HG02623 (cell line): ENCODE measurements around the gene SPRR2D.
"Not testable (repeated sequence)": the region's sequence is repeated elsewhere in the genome, so short reads cannot be mapped to it uniquely, and the experiment has no call there.

ENCODE experiments used
- ATAC-seq: cut with Tn5 transposase; IDR thresholded peaks from one replicate; pipeline ENCODE4 v1.9.1; 2021; ENCODE audit warnings: moderate library complexity; ENCODE audit not compliant: unreplicated experiment

The SPRR2D gene

DNA sequence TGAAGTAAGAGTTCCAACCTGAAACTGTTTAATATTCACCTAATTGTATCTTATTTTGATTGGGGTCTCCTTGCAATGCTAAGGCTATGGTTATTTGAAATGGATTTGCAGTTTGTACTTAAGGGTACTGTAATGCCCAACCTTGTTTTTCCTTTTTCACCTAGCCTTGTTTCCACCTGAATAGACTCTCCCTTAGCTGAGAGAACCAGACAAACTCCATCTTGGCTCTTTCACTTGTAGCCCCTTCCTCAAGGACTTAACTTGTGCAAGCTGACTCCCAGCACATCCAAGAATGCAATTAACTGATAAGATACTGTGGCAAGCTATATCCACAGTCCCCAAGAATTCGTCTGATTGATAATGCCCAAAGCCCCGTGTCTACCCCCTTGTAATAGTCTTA is 19.1 kb downstream of the SPRR2D start:
- not testable (repeated sequence) for ATAC-seq

DNA sequence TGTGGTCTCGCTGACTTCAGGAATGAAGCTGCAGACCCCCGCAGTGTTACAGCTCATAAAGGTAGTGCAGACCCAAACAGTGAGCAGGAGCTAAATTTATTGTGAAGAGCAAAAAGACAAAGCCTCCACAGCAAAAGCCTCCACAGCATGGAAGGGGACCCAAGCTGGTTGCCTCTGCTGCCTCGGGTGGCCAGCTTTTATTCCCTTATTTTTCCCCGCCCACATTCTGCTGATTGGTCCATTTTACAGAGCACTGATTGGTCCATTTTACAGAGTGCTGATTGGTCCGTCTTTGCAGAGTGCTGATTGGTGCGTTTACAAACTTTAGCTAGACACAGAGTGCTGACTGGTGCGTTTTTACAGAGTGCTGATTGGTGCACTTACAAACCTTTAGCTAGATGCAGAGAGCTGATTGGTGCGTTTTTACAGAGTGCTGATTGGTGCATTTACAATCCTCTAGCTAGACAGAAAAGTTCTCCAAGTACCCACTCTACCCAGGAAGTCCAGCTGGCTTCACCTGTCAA is 29.6 kb downstream of the SPRR2D start:
- not testable (repeated sequence) for ATAC-seq

DNA sequence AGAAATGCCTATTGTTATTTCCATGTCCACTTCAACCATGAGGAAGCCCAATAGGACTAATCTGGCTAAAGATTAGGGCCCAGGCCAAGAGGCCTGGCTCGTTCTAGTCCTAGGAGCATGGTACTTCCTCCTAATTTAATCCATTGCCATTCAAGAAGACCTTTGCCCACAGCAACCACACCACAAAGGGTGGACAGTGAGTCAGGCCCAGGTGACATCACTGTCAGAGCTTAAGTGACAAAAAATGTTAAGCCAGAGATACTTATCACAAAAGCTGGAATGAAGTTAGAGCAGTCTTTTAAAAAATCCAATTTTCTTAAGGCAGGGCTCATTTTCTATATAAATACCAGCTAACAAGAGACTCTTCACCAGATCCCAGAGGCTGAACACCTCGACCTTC is 39.5 kb downstream of the SPRR2D start, which contains the start of gene SPRR3:
Gene SPRR3, plus strand, starts transcription at position 368 of the 400 bp plus-strand sequence. CDS start 1,272 bp downstream, outside the sequence.
- no peak for ATAC-seq

DNA sequence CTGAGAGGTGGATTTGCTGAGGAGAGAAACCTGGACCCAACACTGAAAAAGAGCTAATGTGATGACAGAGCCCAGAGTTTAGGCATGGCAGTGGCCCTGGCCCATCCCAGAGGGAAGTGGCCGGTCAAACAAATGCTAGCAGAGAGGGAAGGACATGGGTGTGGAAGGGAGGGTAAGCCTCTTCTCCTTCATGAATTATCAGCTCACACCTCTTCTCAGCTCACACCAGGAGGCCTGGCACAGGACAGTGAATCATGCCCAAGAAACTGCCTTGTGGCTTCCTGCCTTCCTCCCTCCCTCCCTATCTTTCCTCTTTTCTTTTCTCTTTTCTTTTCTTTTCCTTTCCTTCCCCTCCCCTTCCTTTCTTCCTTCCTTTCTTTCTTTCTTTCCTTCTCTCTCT is 40.6 kb downstream of the SPRR2D start:
- ATAC-seq: no peak

DNA sequence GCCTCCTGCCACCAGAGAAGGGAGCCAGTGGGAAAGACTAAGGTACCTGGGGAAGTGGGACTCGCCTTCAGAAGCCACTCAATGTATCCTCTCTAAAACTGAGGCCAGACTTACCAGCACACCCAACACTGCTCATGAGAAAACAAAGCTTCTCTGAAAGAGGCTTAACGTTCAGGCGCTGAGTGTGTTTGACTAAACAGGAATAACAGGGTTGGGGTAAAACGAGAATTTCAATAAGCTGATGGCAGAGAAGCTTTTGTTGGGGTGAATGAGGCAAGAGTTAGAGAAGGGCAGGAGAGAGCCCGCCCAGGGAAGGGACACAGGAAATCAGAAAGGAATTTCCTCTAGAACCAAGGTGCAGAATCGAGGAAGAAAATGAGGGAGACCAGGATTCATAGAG is 41.1 kb downstream of the SPRR2D start:
- no peak for ATAC-seq

DNA sequence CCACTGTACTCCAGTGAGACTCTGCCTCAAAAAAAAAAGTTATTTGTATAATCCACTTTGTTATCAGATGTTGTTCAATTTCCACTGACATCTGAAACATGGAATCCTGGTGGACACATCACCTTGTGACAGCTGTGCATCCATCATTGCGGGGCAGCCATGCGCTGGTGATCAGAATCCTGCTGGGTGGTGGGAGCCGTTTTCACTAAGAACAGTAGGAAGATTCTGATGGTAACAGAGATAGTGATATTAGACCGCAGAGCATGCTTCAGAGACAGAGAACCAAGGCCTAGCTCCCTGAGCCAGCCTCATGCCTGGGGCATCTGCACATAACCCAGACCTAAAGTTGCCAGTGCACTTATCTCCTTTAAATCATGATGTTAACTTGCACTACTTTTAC is 42.4 kb downstream of the SPRR2D start:
- no peak for ATAC-seq

DNA sequence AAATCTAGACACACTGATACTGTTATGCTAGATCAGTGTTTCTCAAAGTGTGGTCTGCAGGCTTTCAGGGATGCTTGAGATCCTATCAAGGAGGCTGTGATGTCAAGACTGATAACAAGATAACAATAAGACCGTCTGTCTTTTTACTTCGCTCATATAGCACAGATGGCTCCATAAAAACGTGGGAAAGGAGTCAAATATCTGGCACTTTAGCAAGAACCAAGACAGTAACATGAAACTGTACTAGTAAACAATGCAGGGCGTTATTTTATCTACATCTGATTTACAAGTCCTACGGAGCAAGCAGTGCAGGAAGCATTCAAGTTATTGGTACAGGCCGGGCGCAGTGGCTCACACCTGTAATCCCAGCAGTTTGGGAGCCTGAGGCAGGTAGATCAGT is 43.0 kb downstream of the SPRR2D start:
- ATAC-seq: no peak

DNA sequence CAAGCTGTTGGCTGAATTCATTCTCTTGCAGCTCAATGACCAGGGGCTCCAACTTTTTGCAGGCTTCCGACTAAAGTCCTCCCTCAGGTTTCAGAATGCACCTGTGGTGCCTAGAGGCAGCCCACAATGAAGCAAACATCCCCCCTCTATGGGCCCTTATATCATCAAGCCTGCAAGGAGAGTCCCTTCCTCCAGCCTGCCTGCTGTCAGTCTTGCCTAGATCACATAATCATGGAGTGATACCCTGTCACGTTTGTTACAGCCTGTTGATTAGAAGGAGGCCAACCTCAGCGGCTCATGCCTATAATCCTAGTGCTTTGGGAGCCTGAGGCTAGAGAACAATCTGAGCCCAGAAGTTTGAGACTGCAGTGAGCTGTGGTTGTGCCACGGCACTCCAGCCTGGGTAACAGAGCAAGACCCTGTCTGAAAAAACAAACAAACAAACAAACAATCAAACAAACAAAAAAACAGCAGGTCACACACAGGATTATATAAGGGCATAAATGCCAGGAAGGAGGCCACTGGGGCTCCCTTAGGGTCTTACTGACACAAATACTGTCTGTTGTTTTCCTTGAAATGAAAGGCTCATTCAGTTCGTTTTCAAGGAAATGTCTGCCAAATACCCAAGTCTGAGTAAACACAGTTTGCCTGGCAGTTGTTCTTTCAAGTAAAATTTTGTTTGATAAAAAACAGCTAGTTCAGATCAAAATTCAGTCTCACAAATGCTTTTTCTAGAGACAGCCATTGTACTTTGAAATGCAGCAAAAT is 44.1 kb downstream of the SPRR2D start:
- ATAC-seq: no peak

DNA sequence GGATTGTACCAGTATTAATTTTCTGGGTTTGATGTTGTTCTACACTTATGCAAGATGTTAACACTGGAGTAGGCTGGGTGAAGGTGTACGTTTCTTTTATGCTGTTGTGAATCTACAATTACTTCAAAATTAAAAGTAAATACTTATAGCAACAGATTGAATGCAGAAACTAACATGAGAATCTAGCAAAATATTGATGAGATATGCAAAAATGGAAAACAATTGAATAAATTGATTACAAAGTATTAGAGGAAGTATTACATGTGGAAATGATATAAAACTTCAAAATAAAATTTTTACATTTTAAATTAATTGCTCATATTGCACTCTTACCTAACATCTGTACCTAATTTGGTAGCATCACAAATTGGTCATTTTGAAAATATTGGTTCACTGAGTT is 45.1 kb downstream of the SPRR2D start:
- ATAC-seq: no peak

DNA sequence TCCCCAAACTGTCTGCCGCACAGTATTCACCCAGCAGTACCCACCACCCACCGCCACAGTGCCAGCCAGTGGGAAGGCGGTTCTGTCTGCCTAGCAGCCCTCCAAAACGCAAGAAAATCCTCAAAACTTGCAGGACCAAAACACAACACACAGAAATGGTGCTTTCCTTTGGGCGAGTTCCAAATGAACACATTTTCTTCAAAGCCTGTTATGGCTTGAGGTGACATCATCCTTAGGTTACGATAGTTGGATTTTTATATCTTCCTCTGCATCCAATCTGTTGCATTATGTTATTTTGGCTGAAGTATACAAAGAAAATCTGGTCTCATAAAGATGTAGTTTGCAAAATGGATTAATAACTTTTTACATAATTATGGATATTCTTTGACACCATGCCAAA is 47.7 kb downstream of the SPRR2D start:
- ATAC-seq: no peak
